Spinal cord (tissue), 10 donors: ENCODE measurements around the gene EME2. TPM values are rescaled to one million over a fixed set of nuclear protein-coding genes. Genes with fewer than 3 reads are reported as not detected.

Experiments
- DNase-seq, 6 donors: peaks; one replicate each; pipeline versions ENCODE4 v3.0.0 to v3.0.0-alpha.2; 2013 to 2015; ENCODE audit warnings: low spot score in 6 of 6, low read depth in 4 of 6
- H3K27ac ChIP-seq: one replicate; pipeline ENCODE4 v1.5.1; 2013; ENCODE audit warnings: low read depth, low read length, control low read depth
- H3K27me3 ChIP-seq: one replicate; pipeline ENCODE4 v1.6.1; 2013; ENCODE audit warnings: low read length; ENCODE audit not compliant: control insufficient read depth, insufficient read depth
- H3K36me3 ChIP-seq: one replicate; pipeline ENCODE4 v1.6.1; 2013; ENCODE audit warnings: low read length; ENCODE audit not compliant: control insufficient read depth, insufficient read depth
- H3K4me1 ChIP-seq: one replicate; pipeline ENCODE4 v1.6.1; 2013; ENCODE audit warnings: low read length; ENCODE audit not compliant: control insufficient read depth, insufficient read depth
- H3K4me3 ChIP-seq: one replicate; pipeline ENCODE4 v1.5.1; 2013; ENCODE audit warnings: low read depth, low read length, control low read depth
- H3K9me3 ChIP-seq: one replicate; pipeline ENCODE4 v1.6.1; 2013; ENCODE audit warnings: low read length; ENCODE audit not compliant: control insufficient read depth, insufficient read depth
- WGBS: methylation state at CpG from one replicate; pipeline ENCODE4 v1.1.5; 2013; ENCODE audit warnings: missing lambda C conversion rate; ENCODE audit not compliant: insufficient coverage; 5-methylcytosine and 5-hydroxymethylcytosine counted together
- polyA plus RNA-seq, 2 donors: library from polyadenylated mRNA; unstranded; fragments of 120-200 nt; gene quantifications; one replicate each; pipeline ENCODE4 v1.2.1, GENCODE V29; 2013; ENCODE audit not compliant: insufficient read length in 2 of 2
- total RNA-seq, 2 donors: library from RNA; depleted of rRNA in 1 of 2; stranded (reverse); fragments of 120-200 nt in 1 of 2; fragments of >200 nt in 1 of 2; gene quantifications; one replicate each; pipeline versions ENCODE4 v1.2.3 to v1.2.4, GENCODE V29; 2013 to 2014
- donor health status: healthy.

EME2 gene
- total and polyA plus RNA-seq, 4 donors: 6.5 to 20.7 (median 16.4) TPM

GRCh38 chr16:1757714-1758461 is 14.7 kb upstream of the EME2 start:
- no peak overlapping the region for H3K27ac ChIP-seq
- DNase-seq: no peak
- H3K9me3 ChIP-seq: no peaks in the 10 kb centered on the region
- peaks cover 5% of the 10 kb centered on the region for H3K4me1 ChIP-seq
- 91% methylated on average over 31 of the region's 37 CpGs for WGBS
- peaks cover 92% of the 10 kb centered on the region for H3K36me3 ChIP-seq
- no peaks in the 10 kb centered on the region for H3K27me3 ChIP-seq
- no peak overlapping the region for H3K4me3 ChIP-seq

- Histone ChIP-seq H3K4me3 (no peak overlapping the region), H3K4me1 (peaks cover 5% of the 10 kb centered on the region), H3K36me3 (peaks cover 91% of the 10 kb centered on the region), H3K9me3 (no peaks in the 10 kb centered on the region), H3K27me3 (no peaks in the 10 kb centered on the region), H3K27ac (no peak overlapping the region)
- DNase-seq: no peak
- WGBS: 92% methylated on average over 15 of the region's 18 CpGs
These were observed 13.7 kb upstream of the EME2 start for GRCh38 chr16:1758923-1759322.

- no peaks in the 10 kb centered on the region for H3K27me3 ChIP-seq
- WGBS: 98% methylated on average over 21 of the region's 21 CpGs
- DNase-seq: no peak
- H3K9me3 ChIP-seq: no peaks in the 10 kb centered on the region
- no peak overlapping the region for H3K4me3 ChIP-seq
- H3K27ac ChIP-seq: no peak overlapping the region
- H3K4me1 ChIP-seq: peaks cover 5% of the 10 kb centered on the region
- peaks cover 91% of the 10 kb centered on the region for H3K36me3 ChIP-seq
These were observed 13.1 kb upstream of the EME2 start for GRCh38 chr16:1759511-1759910.

- no peaks in the 10 kb centered on the region for H3K9me3 ChIP-seq
- WGBS: 96% methylated on average over 15 of the region's 15 CpGs
- peaks cover 5% of the 10 kb centered on the region for H3K4me1 ChIP-seq
- no peak overlapping the region for H3K4me3 ChIP-seq
- H3K27me3 ChIP-seq: no peaks in the 10 kb centered on the region
- H3K36me3 ChIP-seq: peaks cover 91% of the 10 kb centered on the region
- no peak overlapping the region for H3K27ac ChIP-seq
- DNase-seq: no peak
These were observed 11.7 kb upstream of the EME2 start for GRCh38 chr16:1760911-1761310.

GRCh38 chr16:1761751-1762150 is 10.9 kb upstream of the EME2 start:
- no peaks in the 10 kb centered on the region for H3K9me3 ChIP-seq
- 91% methylated on average over 13 of the region's 15 CpGs for WGBS
- peaks cover 92% of the 10 kb centered on the region for H3K36me3 ChIP-seq
- no peak for DNase-seq
- H3K4me3 ChIP-seq: no peak overlapping the region
- H3K4me1 ChIP-seq: peaks cover 5% of the 10 kb centered on the region
- H3K27me3 ChIP-seq: no peaks in the 10 kb centered on the region
- no peak overlapping the region for H3K27ac ChIP-seq

- peaks cover 97% of the 10 kb centered on the region for H3K36me3 ChIP-seq
- no peaks in the 10 kb centered on the region for H3K9me3 ChIP-seq
- no peak for DNase-seq
- H3K27me3 ChIP-seq: no peaks in the 10 kb centered on the region
- WGBS: 88% methylated on average over 29 of the region's 30 CpGs
- no peak overlapping the region for H3K4me3 ChIP-seq
- peaks cover 5% of the 10 kb centered on the region for H3K4me1 ChIP-seq
- no peak overlapping the region for H3K27ac ChIP-seq
These were observed 10.3 kb upstream of the EME2 start for GRCh38 chr16:1762196-1762878.

GRCh38 chr16:1762879-1763520 is 9.6 kb upstream of the EME2 start:
- WGBS: 79% methylated on average over 22 of the region's 24 CpGs
- H3K4me1 ChIP-seq: peaks cover 4% of the 10 kb centered on the region
- no peaks in the 10 kb centered on the region for H3K9me3 ChIP-seq
- no peak overlapping the region for H3K27ac ChIP-seq
- H3K27me3 ChIP-seq: no peaks in the 10 kb centered on the region
- H3K36me3 ChIP-seq: peaks cover 97% of the 10 kb centered on the region
- DNase-seq: no peak
- H3K4me3 ChIP-seq: no peak overlapping the region

- no peak overlapping the region for H3K4me3 ChIP-seq
- 53% methylated on average over 58 of the region's 81 CpGs for WGBS
- peak in 2 of 6 donors; percentile 45 to 58 for DNase-seq
- H3K27me3 ChIP-seq: no peaks in the 10 kb centered on the region
- H3K9me3 ChIP-seq: no peaks in the 10 kb centered on the region
- H3K4me1 ChIP-seq: peaks cover under 1% of the 10 kb centered on the region
- no peak overlapping the region for H3K27ac ChIP-seq
- peaks cover 97% of the 10 kb centered on the region for H3K36me3 ChIP-seq
These were observed 8.8 kb upstream of the EME2 start for GRCh38 chr16:1763521-1764511.

GRCh38 chr16:1764971-1765370 is 7.6 kb upstream of the EME2 start:
- H3K4me1 ChIP-seq: peaks cover 12% of the 10 kb centered on the region
- no peak for DNase-seq
- H3K4me3 ChIP-seq: no peak overlapping the region
- no peak overlapping the region for H3K27ac ChIP-seq
- peaks cover 97% of the 10 kb centered on the region for H3K36me3 ChIP-seq
- H3K9me3 ChIP-seq: no peaks in the 10 kb centered on the region
- WGBS: 95% methylated on average over 17 of the region's 21 CpGs
- no peaks in the 10 kb centered on the region for H3K27me3 ChIP-seq
